EH (cell line): ENCODE results near the gene RASSF5.

Source experiments
- DNase-seq: peaks from one replicate; pipeline ENCODE4 v3.0.0-alpha.2; 2015; ENCODE audit warnings: low read depth

Gene RASSF5

GRCh38 chr1:206514813-206515387, 7.6 kb downstream of the RASSF5 start:
- no peak for DNase-seq

GRCh38 chr1:206516728-206516990, 9.3 kb downstream of the RASSF5 start:
- no peak for DNase-seq

GRCh38 chr1:206517784-206518183, 10.5 kb downstream of the RASSF5 start:
- no peak for DNase-seq

GRCh38 chr1:206518206-206518605, 10.9 kb downstream of the RASSF5 start:
- no peak for DNase-seq

- no peak for DNase-seq
Measured at GRCh38 chr1:206518743-206519142, 11.4 kb downstream of the RASSF5 start.

GRCh38 chr1:206521127-206521526, 13.8 kb downstream of the RASSF5 start:
- DNase-seq = no peak

GRCh38 chr1:206521694-206522402, 14.5 kb downstream of the RASSF5 start:
- DNase-seq = no peak

GRCh38 chr1:206524739-206525364, 17.5 kb downstream of the RASSF5 start:
- DNase-seq = no peak

- DNase-seq = no peak
Measured at GRCh38 chr1:206526064-206526911, 19.0 kb downstream of the RASSF5 start.

- DNase-seq = no peak
Measured at GRCh38 chr1:206529425-206529824, 22.1 kb downstream of the RASSF5 start.

- DNase-seq = no peak
Measured at GRCh38 chr1:206532368-206532767, 25.0 kb downstream of the RASSF5 start.

GRCh38 chr1:206534552-206534951, 27.2 kb downstream of the RASSF5 start:
- DNase-seq = no peak

- no peak for DNase-seq
Measured at GRCh38 chr1:206535853-206536188, 28.5 kb downstream of the RASSF5 start.

- DNase-seq = peak; percentile 53
Measured at GRCh38 chr1:206537141-206537540, 29.8 kb downstream of the RASSF5 start.

GRCh38 chr1:206538086-206538770, 30.9 kb downstream of the RASSF5 start:
- DNase-seq = peak; percentile 14

- DNase-seq = no peak
Measured at GRCh38 chr1:206538901-206539640, 31.7 kb downstream of the RASSF5 start.

GRCh38 chr1:206540044-206540780, 32.9 kb downstream of the RASSF5 start:
- no peak for DNase-seq

GRCh38 chr1:206541236-206541833, 34.0 kb downstream of the RASSF5 start:
- no peak for DNase-seq

GRCh38 chr1:206544562-206545257, 37.4 kb downstream of the RASSF5 start:
- DNase-seq = peak; percentile 58

- DNase-seq = no peak
Measured at GRCh38 chr1:206545351-206545750, 38.0 kb downstream of the RASSF5 start.
